ENCODE measurements around the gene ZNF778. TPM values are rescaled to one million over a fixed set of nuclear protein-coding genes. Genes with fewer than 3 reads are reported as not detected.
"Not testable (repeated sequence)": the region's sequence is repeated elsewhere in the genome, so short reads cannot be mapped to it uniquely, and the experiment has no call there.

Gene ZNF778
- total RNA-seq, 1 donor from 2014 or later = 5.8 TPM

DNA sequence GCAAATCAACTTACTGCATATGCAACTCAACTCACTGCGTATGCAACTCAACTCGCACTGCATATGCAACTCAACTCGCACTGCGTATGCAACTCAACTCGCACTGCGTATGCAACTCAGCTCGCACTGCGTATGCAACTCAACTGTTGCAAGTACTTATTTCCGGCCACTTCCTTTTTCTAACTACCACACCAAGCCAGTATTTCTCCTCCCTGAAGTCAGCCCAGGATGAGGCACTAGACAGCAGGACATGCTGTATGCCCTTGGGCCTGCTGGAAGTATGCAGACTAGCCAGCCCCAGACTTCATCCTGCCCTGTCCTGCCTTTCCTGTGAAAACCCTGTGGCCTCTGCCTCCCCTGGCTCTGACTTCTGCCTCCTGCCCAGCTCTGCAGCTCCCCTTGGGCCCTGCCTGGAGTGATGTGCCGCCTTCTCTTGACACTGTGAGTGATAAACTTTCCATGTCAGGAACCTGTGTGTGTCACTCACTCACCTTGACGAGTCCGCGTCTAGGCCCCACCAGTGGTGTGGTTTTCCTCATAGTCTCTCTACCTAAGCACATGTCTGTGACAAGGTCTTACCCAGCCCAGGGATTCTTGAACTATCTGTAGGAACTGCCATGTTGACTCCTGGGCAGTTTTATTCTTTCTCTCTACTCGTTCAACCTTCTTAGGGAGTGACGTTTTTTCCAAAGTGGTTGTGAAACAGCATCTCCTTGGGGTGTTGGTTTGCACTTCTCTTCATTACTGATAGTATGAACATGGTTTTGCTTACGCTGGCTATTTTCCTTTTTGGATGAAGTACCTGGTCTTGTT lies 16.4 kb downstream of the ZNF778 start:
- H3K36me3 Mint-ChIP-seq (ENCODE audit: low read depth) = peaks cover 52% of the 10 kb centered on the region

DNA sequence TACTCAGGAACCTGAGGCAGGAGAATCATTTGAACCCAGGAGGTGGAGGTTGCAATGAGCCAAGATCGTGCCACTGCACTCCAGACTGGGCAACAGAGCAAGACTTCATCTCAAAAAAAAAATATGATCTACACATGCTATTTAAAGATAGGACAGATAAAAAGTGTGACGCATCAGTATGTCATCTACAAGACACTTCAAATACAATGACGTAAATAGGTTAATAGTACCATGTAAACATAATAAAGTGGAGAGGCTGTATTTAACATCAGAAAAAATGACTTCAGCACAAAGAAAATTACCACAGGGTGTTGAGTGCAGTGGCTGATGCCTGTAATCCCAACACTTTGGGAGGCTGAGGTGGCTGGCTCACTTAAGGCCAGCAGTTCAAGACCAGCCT lies 20.2 kb downstream of the ZNF778 start:
- Mint-ChIP-seq H3K4me3 (ENCODE audit: unreplicated experiment) (no peak overlapping the region), H3K4me1 (ENCODE audit: low read depth) (peaks cover 8% of the 10 kb centered on the region), H3K27me3 (ENCODE audit: low read depth) (no peaks in the 10 kb centered on the region), H3K9me3 (ENCODE audit: low read depth) (peaks cover 2% of the 10 kb centered on the region), H3K27ac (ENCODE audit: unreplicated experiment) (no peak overlapping the region), H3K36me3 (ENCODE audit: low read depth) (peaks cover 20% of the 10 kb centered on the region)
- TF ChIP-seq, protein P1, sequence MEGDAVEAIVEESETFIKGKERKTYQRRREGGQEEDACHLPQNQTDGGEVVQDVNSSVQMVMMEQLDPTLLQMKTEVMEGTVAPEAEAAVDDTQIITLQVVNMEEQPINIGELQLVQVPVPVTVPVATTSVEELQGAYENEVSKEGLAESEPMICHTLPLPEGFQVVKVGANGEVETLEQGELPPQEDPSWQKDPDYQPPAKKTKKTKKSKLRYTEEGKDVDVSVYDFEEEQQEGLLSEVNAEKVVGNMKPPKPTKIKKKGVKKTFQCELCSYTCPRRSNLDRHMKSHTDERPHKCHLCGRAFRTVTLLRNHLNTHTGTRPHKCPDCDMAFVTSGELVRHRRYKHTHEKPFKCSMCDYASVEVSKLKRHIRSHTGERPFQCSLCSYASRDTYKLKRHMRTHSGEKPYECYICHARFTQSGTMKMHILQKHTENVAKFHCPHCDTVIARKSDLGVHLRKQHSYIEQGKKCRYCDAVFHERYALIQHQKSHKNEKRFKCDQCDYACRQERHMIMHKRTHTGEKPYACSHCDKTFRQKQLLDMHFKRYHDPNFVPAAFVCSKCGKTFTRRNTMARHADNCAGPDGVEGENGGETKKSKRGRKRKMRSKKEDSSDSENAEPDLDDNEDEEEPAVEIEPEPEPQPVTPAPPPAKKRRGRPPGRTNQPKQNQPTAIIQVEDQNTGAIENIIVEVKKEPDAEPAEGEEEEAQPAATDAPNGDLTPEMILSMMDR (IDR thresholded peaks at IDR 0.05) = no peak
- DNase-seq (ENCODE audit: low spot score) = no peak

More for the DNA sequence above, 16.4 kb downstream of the ZNF778 start:
- TF ChIP-seq, protein P1 (IDR thresholded peaks at IDR 0.05) = no peak
- no peak overlapping the region for H3K4me3 Mint-ChIP-seq (ENCODE audit: unreplicated experiment)
- DNase-seq (ENCODE audit: low spot score) = no peak
- H3K9me3 Mint-ChIP-seq (ENCODE audit: low read depth) = peaks cover 16% of the 10 kb centered on the region
- no peaks in the 10 kb centered on the region for H3K27me3 Mint-ChIP-seq (ENCODE audit: low read depth)
- no peaks in the 10 kb centered on the region for H3K4me1 Mint-ChIP-seq (ENCODE audit: low read depth)
- no peak overlapping the region for H3K27ac Mint-ChIP-seq (ENCODE audit: unreplicated experiment)

DNA sequence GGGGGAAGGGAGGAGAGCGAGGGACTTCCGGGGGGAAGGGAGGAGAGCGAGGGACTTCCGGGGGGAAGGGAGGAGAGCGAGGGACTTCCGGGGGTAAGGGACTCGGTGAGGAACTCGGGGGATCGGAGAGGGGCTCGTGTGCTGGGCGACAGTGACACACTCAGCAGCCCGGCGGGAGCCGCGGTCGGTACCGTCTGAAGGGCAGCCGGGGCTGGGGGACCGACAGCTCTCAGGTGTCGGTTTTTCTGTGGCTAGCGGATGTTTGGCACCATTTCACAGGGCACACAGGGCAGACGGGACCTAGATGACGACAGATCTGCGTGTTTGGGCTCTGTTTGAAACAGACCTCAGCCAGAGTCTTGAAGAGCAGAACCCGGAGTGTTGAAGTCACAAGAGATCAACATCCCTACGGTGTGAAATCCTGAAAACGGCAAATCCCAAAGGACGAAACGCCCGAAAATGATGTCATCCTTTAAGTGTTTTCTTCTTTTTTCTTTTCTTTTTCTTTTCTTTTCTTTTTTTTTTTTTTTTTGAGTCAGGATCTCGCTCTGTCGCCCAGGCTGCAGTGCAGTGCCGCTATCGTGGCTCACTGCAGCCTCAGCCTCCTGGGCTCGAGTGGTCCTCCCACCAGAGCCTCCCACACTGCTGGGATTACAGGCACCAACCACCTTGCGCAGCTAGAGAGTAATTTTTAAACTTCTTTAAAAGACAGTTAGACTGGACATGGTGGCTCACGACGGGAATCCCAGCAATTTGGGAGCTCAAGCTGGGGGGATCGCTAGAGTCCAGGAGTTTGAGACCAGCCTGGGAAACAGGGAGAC lies 23.9 kb downstream of the ZNF778 start:
- Mint-ChIP-seq H3K27ac (ENCODE audit: unreplicated experiment) (peak overlapping the region; percentile 100), H3K4me3 (ENCODE audit: unreplicated experiment) (peak overlapping the region; percentile 99), H3K36me3 (ENCODE audit: low read depth) (no peaks in the 10 kb centered on the region), H3K9me3 (ENCODE audit: low read depth) (peaks cover 2% of the 10 kb centered on the region), H3K27me3 (ENCODE audit: low read depth) (no peaks in the 10 kb centered on the region), H3K4me1 (ENCODE audit: low read depth) (peaks cover 11% of the 10 kb centered on the region)
- TF ChIP-seq, protein P1 (IDR thresholded peaks at IDR 0.05) = no peak
- no peak for DNase-seq (ENCODE audit: low spot score)

DNA sequence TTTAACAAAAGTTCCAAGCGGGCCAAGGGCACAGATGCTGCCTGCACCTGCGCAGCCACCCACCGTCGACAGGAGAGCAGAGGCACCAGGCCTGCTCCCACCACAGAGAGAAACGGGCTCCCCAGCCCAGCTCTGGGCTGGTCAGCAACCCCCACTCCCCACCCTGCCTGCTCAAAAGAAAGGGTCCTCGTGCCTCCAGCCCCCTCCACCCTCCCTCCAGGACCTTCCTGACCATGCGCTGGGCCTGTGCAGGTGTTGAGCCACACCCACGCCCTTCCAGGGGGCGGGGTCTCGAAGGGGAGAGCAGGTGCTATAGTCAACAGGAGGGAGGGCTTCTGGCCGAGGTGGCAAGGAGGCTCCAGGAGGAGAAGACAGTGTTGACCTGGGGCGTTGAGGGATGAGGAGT lies 25.3 kb downstream of the ZNF778 start:
- Mint-ChIP-seq H3K4me1 (ENCODE audit: low read depth) (peaks cover 15% of the 10 kb centered on the region), H3K4me3 (ENCODE audit: unreplicated experiment) (no peak overlapping the region), H3K36me3 (ENCODE audit: low read depth) (no peaks in the 10 kb centered on the region)

DNA sequence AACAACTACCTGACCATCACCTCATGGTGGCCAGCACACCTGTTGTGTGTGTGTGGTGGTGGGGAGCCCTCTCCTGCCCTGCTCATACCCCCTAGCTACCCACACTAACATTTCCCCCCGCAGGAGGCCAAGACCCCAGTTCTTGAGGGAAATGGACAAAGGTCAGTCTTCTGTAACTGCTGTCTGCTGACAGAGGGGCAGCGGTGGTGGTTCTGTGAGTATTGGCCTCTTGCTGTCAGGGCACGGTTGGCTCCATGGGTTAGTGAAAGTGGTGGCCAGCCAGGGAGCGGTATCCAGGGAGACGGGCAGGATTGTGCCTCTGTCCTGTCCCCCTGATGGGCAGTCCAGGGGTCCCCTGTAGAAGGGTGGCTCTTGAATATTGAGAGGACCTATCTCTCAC lies 26.2 kb downstream of the ZNF778 start:
- Mint-ChIP-seq H3K4me3 (ENCODE audit: unreplicated experiment) (no peak overlapping the region), H3K4me1 (ENCODE audit: low read depth) (peaks cover 15% of the 10 kb centered on the region), H3K9me3 (ENCODE audit: low read depth) (peaks cover under 1% of the 10 kb centered on the region), H3K27me3 (ENCODE audit: low read depth) (no peaks in the 10 kb centered on the region), H3K36me3 (ENCODE audit: low read depth) (no peaks in the 10 kb centered on the region), H3K27ac (ENCODE audit: unreplicated experiment) (no peak overlapping the region)
- DNase-seq (ENCODE audit: low spot score) = no peak
- TF ChIP-seq, protein P1 (IDR thresholded peaks at IDR 0.05) = no peak

More for the DNA sequence above, 25.3 kb downstream of the ZNF778 start:
- TF ChIP-seq, protein P1 (IDR thresholded peaks at IDR 0.05) = no peak
- Mint-ChIP-seq H3K27ac (ENCODE audit: unreplicated experiment) (peak overlapping the region; percentile 46), H3K9me3 (ENCODE audit: low read depth) (peaks cover 2% of the 10 kb centered on the region), H3K27me3 (ENCODE audit: low read depth) (no peaks in the 10 kb centered on the region)
- no peak for DNase-seq (ENCODE audit: low spot score)

DNA sequence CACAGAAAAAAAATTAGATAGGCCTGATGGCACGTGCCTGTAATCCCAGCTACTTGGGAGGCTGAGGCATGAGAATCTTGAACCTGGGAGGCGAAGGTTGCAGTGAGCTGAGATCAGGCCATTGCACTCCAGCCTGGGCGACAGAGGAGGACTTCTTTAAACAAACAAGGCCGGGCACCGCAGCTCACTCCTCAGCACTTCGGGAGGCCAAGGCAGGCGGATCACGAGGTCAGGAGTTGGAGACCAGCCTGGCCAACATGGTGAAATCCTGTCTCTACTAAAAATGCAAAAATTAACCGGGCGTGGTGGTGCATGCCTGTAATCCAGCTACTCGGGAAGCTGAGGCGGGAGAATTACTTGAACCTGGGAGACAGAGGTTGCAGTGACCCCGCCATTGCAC lies 26.8 kb downstream of the ZNF778 start:
- H3K9me3 Mint-ChIP-seq (ENCODE audit: low read depth) = not testable (repeated sequence)
- H3K4me1 Mint-ChIP-seq (ENCODE audit: low read depth) = peaks cover 15% of the 10 kb centered on the region

More for the DNA sequence above, 26.8 kb downstream of the ZNF778 start:
- not testable (repeated sequence) for H3K4me3 Mint-ChIP-seq (ENCODE audit: unreplicated experiment); DNase-seq (ENCODE audit: low spot score); H3K27ac Mint-ChIP-seq (ENCODE audit: unreplicated experiment); H3K27me3 Mint-ChIP-seq (ENCODE audit: low read depth); H3K36me3 Mint-ChIP-seq (ENCODE audit: low read depth)

Measured in chondrocyte (in vitro differentiated cells).